SK-N-MC (cell line): ENCODE results near the gene HCRTR1.

Experiments
- DNase-seq: peaks from one replicate; pipeline ENCODE4 v3.0.0-alpha.2; 2011; ENCODE audit warnings: low read depth, low spot score
- H3K27ac ChIP-seq: fragments of 200-600 bp; sonication (generic); 2 replicates; pipeline ENCODE4 v1.5.1; 2016; ENCODE audit warnings: mixed run types
- H3K36me3 ChIP-seq: fragments of 200-600 bp; sonication (generic); 2 replicates; pipeline ENCODE4 v1.6.1; 2017; ENCODE audit warnings: antibody characterized with exemption, low read length, mixed read lengths; ENCODE audit not compliant: insufficient read depth
- H3K4me3 ChIP-seq: fragments of 200-600 bp; sonication (generic); 2 replicates; pipeline ENCODE4 v1.5.1; 2016
- H3K9ac ChIP-seq: fragments of 200-600 bp; sonication (generic); 2 replicates; pipeline ENCODE4 v1.8.0; 2017; ENCODE audit warnings: mixed run types, mixed read lengths; ENCODE audit not compliant: insufficient read length
- H3K9me3 ChIP-seq: fragments of 200-600 bp; sonication (generic); 2 replicates; pipeline ENCODE4 v1.6.1; 2017; ENCODE audit warnings: low read depth, mild to moderate bottlenecking, antibody characterized with exemption, low read length, moderate library complexity, mixed read lengths
- EZH2 ChIP-seq: fragments of 200-600 bp; sonication (generic); IDR thresholded peaks from one replicate; pipeline ENCODE4 v1.6.1; 2017; ENCODE audit warnings: antibody characterized with exemption
- FOXP2 ChIP-seq: optimal IDR thresholded peaks from 2 replicates; pipeline ENCODE3; 2011; ENCODE audit warnings: mild to moderate bottlenecking, moderate library complexity; ENCODE audit not compliant: insufficient read depth; ENCODE audit errors: extremely low read length, control extremely low read depth
- POLR2AphosphoS5 ChIP-seq: IDR thresholded peaks from 2 replicates; pipeline ENCODE4 v1.6.1; 2012; ENCODE audit warnings: mild to moderate bottlenecking, low read depth, low read length, borderline replicate concordance

The HCRTR1 gene

DNA sequence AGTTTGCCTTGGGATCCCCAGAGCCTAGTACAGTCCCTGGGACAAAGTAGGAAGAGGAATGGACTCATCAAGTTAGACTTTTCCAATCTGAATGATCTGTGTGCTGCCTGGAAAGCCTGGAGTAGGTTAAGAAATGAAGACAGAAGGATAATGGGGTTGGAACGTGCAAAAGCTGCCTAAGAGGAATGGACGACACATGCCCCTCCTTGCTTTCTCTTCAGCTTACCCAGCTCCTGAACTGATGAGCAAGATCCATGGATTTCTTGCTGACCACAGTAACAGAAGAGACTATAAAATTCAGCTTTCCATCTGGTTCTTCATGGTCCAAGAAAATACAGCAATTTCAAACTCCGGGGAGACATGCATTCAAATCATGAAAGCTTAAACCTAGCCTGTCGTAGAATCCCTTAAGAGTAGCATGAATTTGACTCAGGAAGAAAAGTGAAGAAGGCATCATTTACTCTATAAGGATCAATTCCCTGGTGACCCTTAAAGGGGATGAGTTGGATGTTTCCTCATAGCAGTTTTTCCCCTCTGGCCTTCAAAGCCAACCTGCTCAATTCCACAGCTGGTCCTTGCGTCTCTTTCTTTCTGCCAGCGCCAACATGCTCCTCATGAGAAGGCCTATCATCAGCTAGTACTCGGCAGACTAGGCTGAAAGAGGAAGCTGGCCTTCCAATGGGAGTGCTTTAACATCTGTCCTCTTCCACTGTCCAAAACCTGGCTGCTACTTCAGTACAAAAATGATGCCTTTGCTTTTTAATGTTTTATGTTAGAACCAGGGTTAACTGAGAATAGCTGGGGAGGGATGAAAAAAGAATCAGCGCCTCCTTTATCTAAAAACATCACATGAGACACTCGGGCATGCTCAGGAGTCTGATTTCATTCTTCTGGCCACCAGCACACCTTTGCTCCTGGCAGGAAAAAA is 32.9 kb downstream of the HCRTR1 start:
- Histone ChIP-seq H3K9me3 (no peaks in the 10 kb centered on the region), H3K27ac (0 out of 2 replicates have a peak overlapping the region, but pooled peaks have one; percentile 19), H3K36me3 (peaks cover 35% of the 10 kb centered on the region; the same call in 1 of the 2 replicates), H3K4me3 (no peak overlapping the region), H3K9ac (no peak overlapping the region)
- DNase-seq, result no peak
- TF ChIP-seq FOXP2 (no peak), POLR2AphosphoS5 (no peak), EZH2 (no peak)

DNA sequence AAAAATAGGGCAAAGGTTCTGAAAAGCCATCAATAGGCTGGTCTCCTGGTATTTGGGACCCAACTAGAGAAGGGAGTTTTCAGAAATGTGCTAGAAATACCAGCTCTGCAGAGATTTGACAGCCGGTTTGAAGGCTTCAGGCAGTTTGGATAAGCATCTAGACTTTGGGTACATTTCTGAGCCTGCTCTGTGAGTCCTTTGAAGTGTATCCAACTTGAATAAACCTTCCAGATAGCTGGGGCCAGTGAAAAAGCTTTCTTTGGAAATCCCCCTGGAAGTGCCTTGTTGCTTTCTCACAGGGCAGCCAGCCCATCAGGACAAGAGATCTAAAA is 33.6 kb downstream of the HCRTR1 start:
- TF ChIP-seq EZH2 (no peak), POLR2AphosphoS5 (no peak), FOXP2 (no peak)
- peaks cover 41% of the 10 kb centered on the region; the same call in 1 of the 2 replicates for H3K36me3 ChIP-seq
- H3K27ac ChIP-seq, result peak overlapping the region; percentile 1; the same call in 1 of the 2 replicates
- H3K9me3 ChIP-seq, result no peaks in the 10 kb centered on the region
- no peak overlapping the region for H3K9ac ChIP-seq
- DNase-seq, result no peak
- no peak overlapping the region for H3K4me3 ChIP-seq

DNA sequence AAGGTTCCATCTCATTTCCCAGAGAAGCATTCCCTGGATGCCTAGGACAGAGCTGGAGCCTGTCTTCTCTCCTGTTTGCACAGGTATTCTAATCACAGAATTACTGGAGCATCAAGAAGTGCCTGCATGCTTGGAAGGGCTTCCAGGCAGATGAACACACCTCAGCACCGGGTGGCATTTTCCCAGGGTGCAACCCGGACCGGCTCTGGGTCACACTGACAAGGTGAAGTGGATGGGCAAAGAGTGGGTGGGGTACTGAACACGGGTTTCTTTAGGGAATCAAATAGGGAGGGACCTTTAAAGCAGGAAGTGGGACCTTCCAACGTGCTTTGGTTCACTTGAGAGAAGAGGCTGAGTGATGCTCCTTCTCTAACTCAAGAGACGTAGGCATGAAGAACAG is 34.3 kb downstream of the HCRTR1 start:
- H3K4me3 ChIP-seq, result no peak overlapping the region
- TF ChIP-seq POLR2AphosphoS5 (no peak), EZH2 (no peak), FOXP2 (no peak)
- H3K27ac ChIP-seq, result no peak overlapping the region
- DNase-seq, result no peak
- H3K36me3 ChIP-seq, result peaks cover 48% of the 10 kb centered on the region; the same call in 1 of the 2 replicates
- no peak overlapping the region for H3K9ac ChIP-seq
- no peaks in the 10 kb centered on the region for H3K9me3 ChIP-seq

DNA sequence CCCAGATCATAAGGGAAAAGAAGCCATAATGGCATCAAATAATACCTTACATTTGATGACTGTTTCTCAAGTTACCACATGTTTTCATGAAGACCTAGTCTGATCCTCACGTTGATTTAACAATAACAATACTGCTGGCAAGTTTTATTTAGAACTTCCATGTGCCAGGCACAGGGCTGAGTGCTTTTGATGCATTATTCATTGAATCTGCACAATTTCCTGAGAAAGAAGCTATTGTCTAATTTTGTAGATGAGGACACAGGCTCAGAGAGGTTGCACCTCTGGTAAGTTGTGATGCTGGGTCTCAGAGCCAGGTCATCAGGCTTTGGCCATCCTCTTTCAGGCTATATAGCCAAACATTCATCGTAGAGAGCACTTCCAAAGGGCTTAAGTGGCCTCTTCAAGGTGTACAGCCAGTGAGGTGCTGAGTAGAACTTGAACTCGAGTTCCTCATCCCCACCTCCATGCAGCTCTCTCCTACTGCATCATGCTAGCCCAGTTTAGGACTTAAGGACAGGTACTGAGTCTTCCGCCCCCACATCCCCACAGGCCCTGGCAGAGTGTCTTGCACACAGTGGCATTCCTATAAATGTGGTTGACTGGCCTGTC is 35.5 kb downstream of the HCRTR1 start:
- no peak for DNase-seq
- Histone ChIP-seq H3K36me3 (peaks cover 60% of the 10 kb centered on the region; the same call in 1 of the 2 replicates), H3K9me3 (no peaks in the 10 kb centered on the region), H3K27ac (no peak overlapping the region), H3K4me3 (no peak overlapping the region), H3K9ac (no peak overlapping the region)
- no peak for TF ChIP-seq EZH2
- TF ChIP-seq POLR2AphosphoS5, result no peak
- no peak for TF ChIP-seq FOXP2

DNA sequence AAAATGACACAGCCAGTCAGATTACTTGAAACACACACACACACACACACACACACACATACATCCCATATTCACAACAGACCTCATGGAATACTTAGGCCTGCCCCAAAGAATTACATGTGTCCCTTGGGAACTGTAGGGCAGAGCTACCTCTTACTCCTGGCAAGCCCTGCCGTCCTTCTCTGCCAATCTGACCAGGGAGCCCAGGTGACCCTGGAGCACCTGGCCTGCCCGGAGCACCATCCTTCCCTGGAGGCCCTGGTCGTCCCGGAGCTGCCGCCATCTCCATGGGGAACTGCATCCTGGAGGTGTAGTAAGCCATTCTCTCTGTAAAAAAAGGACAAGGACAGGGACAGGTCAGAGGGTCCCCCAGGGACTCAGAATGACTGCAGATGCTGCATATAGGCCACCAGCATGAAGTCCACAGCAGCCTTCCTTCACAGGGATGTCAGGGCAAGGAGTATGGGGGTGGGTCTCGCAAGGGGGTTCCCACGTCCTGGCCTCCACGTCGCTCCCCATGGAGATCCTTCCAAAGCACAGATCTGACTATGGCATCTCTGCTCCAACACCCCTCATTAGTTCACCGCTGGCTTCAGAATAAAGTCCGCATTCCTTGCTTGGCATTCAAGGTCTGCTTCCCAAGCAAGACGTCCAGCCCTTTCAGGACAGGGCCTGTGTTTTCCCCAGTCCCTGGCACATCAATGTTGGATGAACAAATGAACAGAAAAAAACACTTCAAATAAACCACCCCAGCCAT is 36.4 kb downstream of the HCRTR1 start:
- H3K36me3 ChIP-seq, result peaks cover 69% of the 10 kb centered on the region; the same call in 1 of the 2 replicates
- H3K27ac ChIP-seq, result no peak overlapping the region
- H3K9ac ChIP-seq, result no peak overlapping the region
- no peak overlapping the region for H3K4me3 ChIP-seq
- no peak for TF ChIP-seq POLR2AphosphoS5
- TF ChIP-seq EZH2, result no peak
- TF ChIP-seq FOXP2, result no peak
- no peaks in the 10 kb centered on the region for H3K9me3 ChIP-seq
- DNase-seq, result no peak

DNA sequence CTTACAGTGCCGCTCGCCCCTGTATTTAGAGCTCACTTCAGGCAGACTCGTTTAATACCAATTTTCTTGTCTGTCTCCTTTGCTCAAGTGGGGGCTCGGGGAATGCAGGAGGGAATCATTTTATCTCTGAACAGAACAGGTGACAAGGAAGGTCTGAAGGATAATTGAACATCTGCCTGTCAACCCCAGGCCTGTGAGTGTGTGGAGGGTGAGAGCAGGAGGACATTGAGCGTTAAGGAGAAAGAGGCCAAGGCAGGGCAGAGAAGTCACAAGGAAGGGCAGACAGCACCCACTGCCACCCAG is 36.9 kb downstream of the HCRTR1 start:
- Histone ChIP-seq H3K27ac (no peak overlapping the region), H3K4me3 (no peak overlapping the region), H3K9me3 (no peaks in the 10 kb centered on the region), H3K9ac (no peak overlapping the region), H3K36me3 (peaks cover 74% of the 10 kb centered on the region; the same call in 1 of the 2 replicates)
- TF ChIP-seq FOXP2 (no peak), EZH2 (no peak), POLR2AphosphoS5 (no peak)
- no peak for DNase-seq

DNA sequence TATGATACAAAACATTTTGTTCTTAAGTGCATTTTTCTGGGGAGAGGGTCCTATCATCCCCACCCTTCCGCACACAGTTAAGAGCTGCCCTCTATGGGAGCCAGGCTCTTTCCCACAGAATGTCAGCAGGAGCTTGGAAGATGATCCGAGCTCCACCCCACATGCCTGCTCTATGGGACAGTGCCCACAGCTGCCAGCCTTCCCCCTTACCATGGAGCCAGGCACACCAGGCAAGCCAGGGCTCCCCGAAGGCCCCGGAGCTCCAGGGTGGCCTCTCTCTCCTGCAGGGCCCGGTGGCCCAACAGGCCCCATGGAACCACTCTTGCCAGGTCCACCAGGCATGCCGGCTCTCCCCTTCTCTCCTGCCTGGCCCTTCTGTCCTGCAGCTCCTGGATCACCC is 37.6 kb downstream of the HCRTR1 start:
- H3K9ac ChIP-seq, result no peak overlapping the region
- peaks cover 81% of the 10 kb centered on the region for H3K36me3 ChIP-seq
- no peak for TF ChIP-seq FOXP2
- no peak for TF ChIP-seq EZH2
- 0 out of 2 replicates have a peak, but pooled peaks have one; percentile 10 for TF ChIP-seq POLR2AphosphoS5
- H3K27ac ChIP-seq, result no peak overlapping the region
- H3K4me3 ChIP-seq, result no peak overlapping the region
- no peak for DNase-seq
- H3K9me3 ChIP-seq, result no peaks in the 10 kb centered on the region

DNA sequence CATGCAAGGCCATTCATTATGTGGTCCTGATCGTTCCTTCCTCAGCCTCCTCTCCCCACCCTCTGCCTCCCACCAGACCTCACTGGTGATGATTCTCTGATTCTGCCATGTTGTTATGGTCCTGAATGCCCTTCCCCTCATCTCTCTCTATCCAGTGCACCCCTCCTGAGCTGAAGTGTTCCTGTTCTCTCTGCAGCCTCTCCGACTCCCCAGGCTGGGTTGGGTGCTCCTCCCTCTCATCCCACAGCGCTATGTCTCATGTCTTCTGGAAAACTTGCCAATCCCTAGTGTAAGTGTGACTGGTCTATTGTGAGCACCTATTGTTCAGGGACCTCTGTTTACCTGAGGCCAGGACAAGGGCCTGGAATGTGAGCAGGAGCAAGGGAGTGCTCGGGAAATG is 38.3 kb downstream of the HCRTR1 start:
- TF ChIP-seq POLR2AphosphoS5, result no peak
- no peak for TF ChIP-seq EZH2
- no peak for TF ChIP-seq FOXP2
- Histone ChIP-seq H3K27ac (no peak overlapping the region), H3K4me3 (no peak overlapping the region)

More for the DNA sequence above, 38.3 kb downstream of the HCRTR1 start:
- Histone ChIP-seq H3K36me3 (peaks cover 88% of the 10 kb centered on the region), H3K9me3 (no peaks in the 10 kb centered on the region), H3K9ac (no peak overlapping the region)
- DNase-seq, result no peak
